Measurements from ENCODE around the gene NOLC1. TPM values are rescaled to one million over a fixed set of nuclear protein-coding genes. Genes with fewer than 3 reads are reported as not detected.

NOLC1 gene
- total and polyA plus RNA-seq, 2 of the 4 experiments (the other 2 are of a cell fraction) = 43.2 to 55.3 TPM

DNA sequence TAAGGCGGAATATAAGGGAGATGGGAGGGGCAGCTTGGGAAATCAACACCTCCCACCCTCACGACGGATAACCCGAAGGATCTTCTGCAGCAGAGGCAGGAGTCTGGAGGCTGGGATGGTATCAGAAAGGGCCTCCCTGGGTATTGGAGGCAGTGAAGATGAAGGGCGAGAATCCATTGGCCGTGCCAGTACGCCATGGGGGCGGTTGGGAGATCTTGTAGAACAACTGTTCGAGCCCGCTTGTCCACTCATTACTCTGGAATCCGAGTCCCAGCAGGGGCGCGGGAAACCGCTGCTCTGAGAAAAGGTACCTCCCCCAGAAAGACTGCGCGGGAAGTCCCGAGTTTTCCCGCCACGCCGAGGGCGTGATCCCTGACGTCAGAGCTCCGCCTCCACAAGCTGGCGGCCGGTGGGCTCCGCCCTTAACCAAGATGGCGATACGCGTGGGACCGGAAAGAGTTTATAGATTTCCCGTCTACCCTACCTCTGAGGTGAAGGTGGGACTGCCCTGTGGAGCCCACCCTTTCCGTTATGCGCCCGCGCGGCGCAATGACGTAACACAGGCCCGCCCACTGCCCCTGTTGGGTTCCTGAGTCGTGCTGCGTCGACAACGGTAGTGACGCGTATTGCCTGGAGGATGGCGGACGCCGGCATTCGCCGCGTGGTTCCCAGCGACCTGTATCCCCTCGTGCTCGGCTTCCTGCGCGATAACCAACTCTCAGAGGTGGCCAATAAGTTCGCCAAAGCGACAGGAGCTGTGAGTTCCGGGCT lies at the start of gene NOLC1 (continued):
- peak; percentile 85 for TF ChIP-seq CEBPB (IDR thresholded peaks at IDR 0.05; ENCODE audit: low read depth, low read length)
- TF ChIP-seq POLR2A (IDR thresholded peaks at IDR 0.05; ENCODE audit: low read depth, low read length) = peak; percentile 96
- TF ChIP-seq RCOR1 (IDR thresholded peaks at IDR 0.05; ENCODE audit: insufficient replicate concordance, low read length) = no peak
- no peak for TF ChIP-seq RFX5 (IDR thresholded peaks at IDR 0.05; ENCODE audit: low read depth, low read length)
- peak; percentile 28 for TF ChIP-seq BHLHE40 (IDR thresholded peaks at IDR 0.05; ENCODE audit: low read depth, low read length)
- TF ChIP-seq SMC3 (IDR thresholded peaks at IDR 0.05; ENCODE audit: low read depth, low read length) = no peak

DNA sequence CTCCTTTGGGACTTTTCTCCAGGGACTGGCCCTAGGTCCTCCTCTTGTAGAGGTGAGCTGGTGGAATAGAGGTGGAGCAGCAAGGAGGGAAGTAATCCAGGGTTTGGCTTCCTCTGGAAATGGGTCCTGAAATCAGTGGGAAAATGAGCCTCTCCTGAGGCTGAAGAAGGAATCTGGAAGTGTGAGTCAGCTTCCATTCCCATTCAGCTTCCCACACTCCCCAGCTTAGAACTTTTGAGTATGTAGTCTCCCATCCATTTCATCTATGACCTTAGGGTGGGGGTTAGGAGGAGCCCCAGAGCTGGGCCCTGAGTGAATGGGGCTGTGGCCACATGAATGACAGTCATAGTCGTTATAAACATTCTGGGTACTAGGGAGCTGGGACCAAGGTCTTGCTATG lies 49.8 kb upstream of the NOLC1 start:
- H3K36me3 ChIP-seq (ENCODE audit: control insufficient read depth, insufficient read depth, low read length) = peaks cover 40% of the 10 kb centered on the region
- H3K27me3 ChIP-seq (ENCODE audit: control insufficient read depth, insufficient read depth, low read length) = no peaks in the 10 kb centered on the region
- no peak overlapping the region for H4K91ac ChIP-seq (ENCODE audit: insufficient read depth, low read depth, low read length)
- in situ Hi-C loops (cut with MboI; ENCODE audit: low sequenced_read_pairs) = no loop called here
- H4K5ac ChIP-seq (ENCODE audit: low read depth, low read length) = no peak overlapping the region
- peaks cover 23% of the 10 kb centered on the region for H3K9me1 ChIP-seq (ENCODE audit: insufficient read depth, low read length)
- H2BK15ac ChIP-seq (ENCODE audit: low read depth, low read length) = no peak overlapping the region
- no peak overlapping the region for H2AK9ac ChIP-seq (replicated peaks; ENCODE audit: low read depth, low read length, poor library complexity)
- peaks cover 6 to 26% of the 10 kb centered on the region in 2 experiments; a peak in 3 of 4 replicates for H3K79me1 ChIP-seq (ENCODE audit: low read depth in 1 of 2, low read length in 2 of 2)
- WGBS, 2 experiments (ENCODE audit: extremely low coverage in 2 of 2, insufficient read length in 1 of 2) = no CpG with 5 or more reads among the region's 1 CpG
- H4K20me1 ChIP-seq (ENCODE audit: insufficient read depth, low read length) = peaks cover 25% of the 10 kb centered on the region; the same call in 1 of the 2 replicates
- no peak overlapping the region for H3K4me2 ChIP-seq (ENCODE audit: low read depth, low read length)
- no peaks in the 10 kb centered on the region for H3K9me3 ChIP-seq (ENCODE audit: control insufficient read depth, insufficient read depth, low read length)
- CTCF ChIA-PET = interaction anchor here (0.7 kb wide), 1 partner anchor 28 kb away, joined by 3 read pairs; no protein-coding TSS in a partner anchor
- no peak overlapping the region for H4K8ac ChIP-seq (ENCODE audit: low read depth in 2 of 2, low read length in 2 of 2)
- BruUV-seq (replicated peaks) = no TSS peak
- H3K9ac ChIP-seq (ENCODE audit: low read depth, low read length) = no peak overlapping the region
- no peak overlapping the region for H3K4ac ChIP-seq (ENCODE audit: low read depth, low read length)
- no peak overlapping the region for H3K18ac ChIP-seq (ENCODE audit: low read depth, low read length)
- TF ChIP-seq BHLHE40 (IDR thresholded peaks at IDR 0.05; ENCODE audit: low read depth, low read length) (no peak), POLR2A (IDR thresholded peaks at IDR 0.05; ENCODE audit: low read depth, low read length) (no peak), SMC3 (IDR thresholded peaks at IDR 0.05; ENCODE audit: low read depth, low read length) (no peak)
- TF ChIP-seq, protein P1, sequence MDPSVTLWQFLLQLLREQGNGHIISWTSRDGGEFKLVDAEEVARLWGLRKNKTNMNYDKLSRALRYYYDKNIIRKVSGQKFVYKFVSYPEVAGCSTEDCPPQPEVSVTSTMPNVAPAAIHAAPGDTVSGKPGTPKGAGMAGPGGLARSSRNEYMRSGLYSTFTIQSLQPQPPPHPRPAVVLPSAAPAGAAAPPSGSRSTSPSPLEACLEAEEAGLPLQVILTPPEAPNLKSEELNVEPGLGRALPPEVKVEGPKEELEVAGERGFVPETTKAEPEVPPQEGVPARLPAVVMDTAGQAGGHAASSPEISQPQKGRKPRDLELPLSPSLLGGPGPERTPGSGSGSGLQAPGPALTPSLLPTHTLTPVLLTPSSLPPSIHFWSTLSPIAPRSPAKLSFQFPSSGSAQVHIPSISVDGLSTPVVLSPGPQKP (IDR thresholded peaks at IDR 0.05; ENCODE audit: borderline replicate concordance, low read depth, low read length) = no peak
- dilution Hi-C loops (cut with HindIII; ENCODE audit: low sequenced_read_pairs, unreplicated experiment) = no loop called here
- no peak overlapping the region for H2BK120ac ChIP-seq (ENCODE audit: low read depth, low read length)
- no peak overlapping the region for H2BK5ac ChIP-seq (ENCODE audit: low read depth, low read length, poor library complexity, severe bottlenecking)
- ATAC-seq (ENCODE audit: low read depth) (no peak; the same call in 1 of the 2 replicates), DNase-seq (no peak)
- POLR2A ChIA-PET (ENCODE audit: unreplicated experiment) = interaction anchor here (0.6 kb wide), 1 partner anchor 410 kb away, joined by 12 read pairs; no protein-coding TSS in a partner anchor
- no peak overlapping the region for H2AK5ac ChIP-seq (ENCODE audit: low read depth, low read length)
- no peak overlapping the region for H3K23ac ChIP-seq (ENCODE audit: low read depth, low read length)
- no peak overlapping the region for H3K14ac ChIP-seq (replicated peaks; ENCODE audit: low read depth, low read length)
- no peak overlapping the region for H3K56ac ChIP-seq (ENCODE audit: extremely low read depth, insufficient read depth, low read length)
- H3K4me1 ChIP-seq (ENCODE audit: control insufficient read depth, insufficient read depth, low read length) = no peaks in the 10 kb centered on the region
- H2BK20ac ChIP-seq (ENCODE audit: low read depth, low read length) = no peak overlapping the region
- intact Hi-C loops (cut with micrococcal nuclease) = no loop called here
- no peak overlapping the region for H3K4me3 ChIP-seq (ENCODE audit: insufficient read depth, low read depth, low read length)
- no peak overlapping the region for H2AFZ ChIP-seq (replicated peaks; ENCODE audit: low read length, poor library complexity)
- H3K27ac ChIP-seq (ENCODE audit: insufficient read depth, low read length) = no peak overlapping the region

Data from IMR-90 (cell line).